DMS153 (cell line): Measurements from ENCODE around the gene CPEB1.
"Not testable (repeated sequence)": the region's sequence is repeated elsewhere in the genome, so short reads cannot be mapped to it uniquely, and the experiment has no call there.

Experiments used
- DNase-seq: peaks from one replicate; lab custom pipeline; 2025; lab: John Stamatoyannopoulos, UW

CPEB1 gene

GRCh38 chr15:82513587-82513986, 133.6 kb downstream of the CPEB1 start:
- not testable (repeated sequence) for DNase-seq

GRCh38 chr15:82507693-82508092, 139.5 kb downstream of the CPEB1 start:
- not testable (repeated sequence) for DNase-seq

DNA sequence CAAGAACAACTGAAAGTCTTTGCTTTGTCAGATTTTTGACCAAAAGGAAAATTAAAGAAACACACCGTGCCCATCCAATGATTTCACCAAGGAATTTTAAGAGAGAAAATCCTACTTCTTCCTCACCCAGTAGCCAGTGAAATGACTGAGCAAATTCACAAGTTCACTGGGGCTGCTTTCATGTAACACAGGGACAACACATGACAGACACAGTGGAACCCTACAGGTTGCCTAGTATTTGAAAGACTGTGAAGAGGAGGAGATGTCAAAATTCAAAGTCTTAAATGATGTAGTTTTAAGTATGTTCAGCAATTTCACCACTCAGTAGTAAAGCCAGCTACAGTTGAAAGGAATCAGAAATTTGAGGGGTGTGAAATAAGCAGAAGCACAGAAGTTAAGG, 140.1 kb downstream of the CPEB1 start:
- not testable (repeated sequence) for DNase-seq

DNA sequence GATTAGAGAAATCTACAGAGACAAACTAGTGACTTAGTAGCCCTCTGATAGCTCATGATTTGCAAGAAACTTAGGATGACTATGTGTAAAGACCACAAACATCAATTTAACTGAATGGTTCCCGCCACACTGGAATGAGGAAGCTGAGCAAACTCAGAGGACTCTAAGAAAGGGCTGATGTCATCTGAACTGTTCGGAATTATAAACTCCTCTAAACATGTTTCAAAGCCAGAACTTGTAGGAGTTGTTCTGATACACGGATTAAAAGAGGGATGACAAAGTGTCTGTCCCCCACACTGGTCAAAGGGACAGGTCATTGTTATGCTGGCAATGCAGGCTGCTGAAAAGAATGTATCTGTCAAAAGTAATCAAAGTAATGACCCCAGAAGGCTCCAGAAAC, 141.3 kb downstream of the CPEB1 start:
- DNase-seq, result not testable (repeated sequence)

- not testable (repeated sequence) for DNase-seq
Measured at GRCh38 chr15:82504074-82504473, 143.1 kb downstream of the CPEB1 start.

GRCh38 chr15:82502700-82503339, 144.3 kb downstream of the CPEB1 start:
- not testable (repeated sequence) for DNase-seq

DNA sequence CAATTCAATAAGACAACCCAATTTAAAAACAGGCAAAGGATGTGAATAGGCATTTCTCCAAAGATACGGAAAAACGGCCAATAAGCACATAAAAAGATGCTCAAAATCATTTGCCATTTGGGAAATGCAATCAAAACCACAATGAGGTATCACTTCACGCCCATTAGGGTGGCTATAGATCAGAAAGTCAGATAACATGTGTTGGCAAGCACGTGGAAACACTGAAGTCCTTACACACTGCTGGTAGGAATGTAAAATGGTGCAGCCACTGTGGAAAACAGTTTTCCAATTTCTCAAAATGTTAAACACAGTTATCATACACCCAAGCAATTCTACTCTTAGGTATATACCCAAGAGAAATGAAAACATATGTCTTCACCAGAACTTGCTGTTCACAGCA, 146.4 kb downstream of the CPEB1 start:
- DNase-seq, result not testable (repeated sequence)

GRCh38 chr15:82497978-82498377, 149.2 kb downstream of the CPEB1 start:
- DNase-seq, result not testable (repeated sequence)
